Glutamatergic neuron (in vitro differentiated cells): Measurements from ENCODE around the gene HSPG2. TPM values are rescaled to one million over a fixed set of nuclear protein-coding genes. Genes with fewer than 3 reads are reported as not detected.

Experiments
- DNase-seq: peaks from one replicate; pipeline ENCODE4 v3.0.0; 2022
- H3K27ac Mint-ChIP-seq: one replicate; pipeline ENCODE4 v1.8.0; 2020; ENCODE audit warnings: mild to moderate bottlenecking, mixed read lengths, inconsistent platforms; ENCODE audit not compliant: unreplicated experiment
- H3K27me3 Mint-ChIP-seq: one replicate; pipeline ENCODE4 v1.8.0; 2020; ENCODE audit warnings: mild to moderate bottlenecking, moderate library complexity, mixed read lengths, inconsistent platforms; ENCODE audit not compliant: unreplicated experiment
- H3K36me3 Mint-ChIP-seq: one replicate; pipeline ENCODE4 v1.8.0; 2020; ENCODE audit warnings: mild to moderate bottlenecking, mixed read lengths, inconsistent platforms; ENCODE audit not compliant: unreplicated experiment
- H3K4me1 Mint-ChIP-seq: one replicate; pipeline ENCODE4 v1.8.0; 2020; ENCODE audit warnings: mild to moderate bottlenecking, low read depth, mixed read lengths, inconsistent platforms; ENCODE audit not compliant: unreplicated experiment
- H3K4me3 Mint-ChIP-seq: one replicate; pipeline ENCODE4 v1.8.0; 2020; ENCODE audit warnings: mild to moderate bottlenecking, mixed read lengths, inconsistent platforms; ENCODE audit not compliant: unreplicated experiment
- H3K9me3 Mint-ChIP-seq: one replicate; pipeline ENCODE4 v1.8.0; 2020; ENCODE audit warnings: mild to moderate bottlenecking, moderate library complexity, mixed read lengths, inconsistent platforms; ENCODE audit not compliant: unreplicated experiment
- CTCF ChIP-seq: fragments of 200-600 bp; sonication (generic); IDR thresholded peaks from one replicate; pipeline ENCODE4 v1.5.0; 2021; ENCODE audit not compliant: partially characterized antibody, unreplicated experiment
- total RNA-seq: library from RNA; stranded (reverse); fragmentation: NEBNext Ultra II Directional; extraction: Animal tissue kit (Norgen Biotek cat#: 25700); gene quantifications from one replicate; pipeline ENCODE4 v1.2.1, GENCODE V29; 2021; ENCODE audit not compliant: unreplicated experiment

The HSPG2 gene
- total RNA-seq, 1 donor from 2014 or later: 3.3 TPM

- H3K27ac Mint-ChIP-seq: no peak overlapping the region
- peaks cover 2% of the 10 kb centered on the region for H3K4me1 Mint-ChIP-seq
- no peak for DNase-seq
- peaks cover 1% of the 10 kb centered on the region for H3K27me3 Mint-ChIP-seq
- TF ChIP-seq CTCF: no peak
- H3K36me3 Mint-ChIP-seq: no peaks in the 10 kb centered on the region
- H3K4me3 Mint-ChIP-seq: no peak overlapping the region
- peaks cover 4% of the 10 kb centered on the region for H3K9me3 Mint-ChIP-seq
These were observed 63.3 kb downstream of the HSPG2 start for GRCh38 chr1:21873761-21874160.

GRCh38 chr1:21873174-21873573, 63.9 kb downstream of the HSPG2 start:
- Mint-ChIP-seq H3K4me3 (no peak overlapping the region), H3K9me3 (peaks cover 4% of the 10 kb centered on the region), H3K36me3 (no peaks in the 10 kb centered on the region), H3K27me3 (peaks cover 1% of the 10 kb centered on the region), H3K27ac (no peak overlapping the region), H3K4me1 (peaks cover 3% of the 10 kb centered on the region)
- no peak for DNase-seq
- no peak for TF ChIP-seq CTCF

- Mint-ChIP-seq H3K9me3 (peaks cover 4% of the 10 kb centered on the region), H3K36me3 (no peaks in the 10 kb centered on the region), H3K4me1 (peaks cover 3% of the 10 kb centered on the region), H3K4me3 (no peak overlapping the region), H3K27me3 (peaks cover 1% of the 10 kb centered on the region), H3K27ac (no peak overlapping the region)
- no peak for TF ChIP-seq CTCF
- DNase-seq: no peak
These were observed 64.5 kb downstream of the HSPG2 start for GRCh38 chr1:21872445-21873079.

GRCh38 chr1:21871943-21872342, 65.2 kb downstream of the HSPG2 start:
- DNase-seq: no peak
- Mint-ChIP-seq H3K4me3 (no peak overlapping the region), H3K9me3 (peaks cover 4% of the 10 kb centered on the region), H3K27me3 (peaks cover 1% of the 10 kb centered on the region), H3K36me3 (no peaks in the 10 kb centered on the region), H3K27ac (no peak overlapping the region), H3K4me1 (peaks cover 3% of the 10 kb centered on the region)
- no peak for TF ChIP-seq CTCF

GRCh38 chr1:21870611-21871010, 66.5 kb downstream of the HSPG2 start:
- H3K4me3 Mint-ChIP-seq: no peak overlapping the region
- peaks cover 1% of the 10 kb centered on the region for H3K27me3 Mint-ChIP-seq
- no peak for DNase-seq
- peaks cover 4% of the 10 kb centered on the region for H3K9me3 Mint-ChIP-seq
- no peak overlapping the region for H3K27ac Mint-ChIP-seq
- H3K36me3 Mint-ChIP-seq: no peaks in the 10 kb centered on the region
- H3K4me1 Mint-ChIP-seq: peaks cover 3% of the 10 kb centered on the region
- no peak for TF ChIP-seq CTCF
